ENCODE measurements around the gene TSC2. TPM values are rescaled to one million over a fixed set of nuclear protein-coding genes. Genes with fewer than 3 reads are reported as not detected.

TSC2 gene
- total and polyA plus RNA-seq, 9 of the 15 experiments (the other 6 are each of a cell fraction or from before 2014, with no cell fraction given) = 1.3 to 68.1 (median 16.6) TPM

DNA sequence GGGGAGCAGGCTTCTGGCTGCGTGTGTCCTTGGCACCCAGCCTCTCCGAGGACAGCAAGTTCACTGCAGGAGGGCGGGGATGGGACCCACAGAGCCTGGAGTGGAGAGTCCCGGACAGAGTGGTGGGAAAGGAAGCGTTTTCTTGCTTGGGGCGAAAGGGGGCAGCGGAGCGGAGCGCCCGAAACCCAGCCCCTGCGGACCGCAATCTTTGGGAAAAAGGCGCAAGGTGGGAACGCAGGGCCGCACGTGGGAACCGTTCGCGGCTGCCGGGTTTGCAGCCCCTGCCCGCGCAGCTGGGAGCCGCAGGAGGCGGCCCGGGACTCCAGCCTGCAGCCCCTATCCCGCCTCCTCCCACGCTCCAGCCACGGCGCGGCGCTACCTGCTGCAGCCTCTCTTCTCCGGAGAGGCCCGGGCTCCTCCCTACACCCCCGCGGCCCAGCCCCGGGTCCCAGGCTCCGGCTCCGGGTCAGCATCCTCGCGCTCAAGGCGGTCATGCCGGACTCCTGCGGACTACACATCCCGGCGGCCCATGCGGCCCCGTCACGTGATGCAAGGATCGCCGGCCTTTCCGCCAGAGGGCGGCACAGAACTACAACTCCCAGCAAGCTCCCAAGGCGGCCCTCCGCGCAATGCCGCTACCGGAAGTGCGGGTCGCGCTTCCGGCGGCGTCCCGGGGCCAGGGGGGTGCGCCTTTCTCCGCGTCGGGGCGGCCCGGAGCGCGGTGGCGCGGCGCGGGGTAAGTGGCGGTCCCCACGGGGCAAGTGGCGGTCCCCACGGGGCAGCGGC is at the start of gene TSC2, which contains the start of gene NTHL1 (continued):
- no peak for TF ChIP-seq ZHX1 (conservative IDR thresholded peaks at IDR 0.05; ENCODE audit: low read length)
- TF ChIP-seq PHF8 (IDR thresholded peaks at IDR 0.05; ENCODE audit: borderline replicate concordance, low read length) = peak; percentile 85; the same call in 1 of the 2 replicates
- no peak for TF ChIP-seq ETS2 (tag; IDR thresholded peaks at IDR 0.05; ENCODE audit: borderline replicate concordance, poor library complexity, severe bottlenecking)
- TF ChIP-seq, protein P1, sequence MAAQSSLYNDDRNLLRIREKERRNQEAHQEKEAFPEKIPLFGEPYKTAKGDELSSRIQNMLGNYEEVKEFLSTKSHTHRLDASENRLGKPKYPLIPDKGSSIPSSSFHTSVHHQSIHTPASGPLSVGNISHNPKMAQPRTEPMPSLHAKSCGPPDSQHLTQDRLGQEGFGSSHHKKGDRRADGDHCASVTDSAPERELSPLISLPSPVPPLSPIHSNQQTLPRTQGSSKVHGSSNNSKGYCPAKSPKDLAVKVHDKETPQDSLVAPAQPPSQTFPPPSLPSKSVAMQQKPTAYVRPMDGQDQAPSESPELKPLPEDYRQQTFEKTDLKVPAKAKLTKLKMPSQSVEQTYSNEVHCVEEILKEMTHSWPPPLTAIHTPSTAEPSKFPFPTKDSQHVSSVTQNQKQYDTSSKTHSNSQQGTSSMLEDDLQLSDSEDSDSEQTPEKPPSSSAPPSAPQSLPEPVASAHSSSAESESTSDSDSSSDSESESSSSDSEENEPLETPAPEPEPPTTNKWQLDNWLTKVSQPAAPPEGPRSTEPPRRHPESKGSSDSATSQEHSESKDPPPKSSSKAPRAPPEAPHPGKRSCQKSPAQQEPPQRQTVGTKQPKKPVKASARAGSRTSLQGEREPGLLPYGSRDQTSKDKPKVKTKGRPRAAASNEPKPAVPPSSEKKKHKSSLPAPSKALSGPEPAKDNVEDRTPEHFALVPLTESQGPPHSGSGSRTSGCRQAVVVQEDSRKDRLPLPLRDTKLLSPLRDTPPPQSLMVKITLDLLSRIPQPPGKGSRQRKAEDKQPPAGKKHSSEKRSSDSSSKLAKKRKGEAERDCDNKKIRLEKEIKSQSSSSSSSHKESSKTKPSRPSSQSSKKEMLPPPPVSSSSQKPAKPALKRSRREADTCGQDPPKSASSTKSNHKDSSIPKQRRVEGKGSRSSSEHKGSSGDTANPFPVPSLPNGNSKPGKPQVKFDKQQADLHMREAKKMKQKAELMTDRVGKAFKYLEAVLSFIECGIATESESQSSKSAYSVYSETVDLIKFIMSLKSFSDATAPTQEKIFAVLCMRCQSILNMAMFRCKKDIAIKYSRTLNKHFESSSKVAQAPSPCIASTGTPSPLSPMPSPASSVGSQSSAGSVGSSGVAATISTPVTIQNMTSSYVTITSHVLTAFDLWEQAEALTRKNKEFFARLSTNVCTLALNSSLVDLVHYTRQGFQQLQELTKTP (IDR thresholded peaks at IDR 0.05; ENCODE audit: low read depth in 1 of 2, partially characterized antibody in 2 of 2) = peak in 1 of 2 experiments; percentile 95
- no peak for TF ChIP-seq ZNF274 (IDR thresholded peaks at IDR 0.05; ENCODE audit: borderline replicate concordance, low read depth, low read length)
- peak; percentile 88; the same call in 1 of the 2 replicates for TF ChIP-seq ZNF766 (CRISPR knock-in tag; conservative IDR thresholded peaks at IDR 0.05)
- peak; percentile 68; the same call in 1 of the 2 replicates for TF ChIP-seq ZBTB12 (CRISPR knock-in tag; IDR thresholded peaks at IDR 0.05)
- peak; percentile 47; the same call in 1 of the 2 replicates for TF ChIP-seq ZBTB7A (IDR thresholded peaks at IDR 0.05; ENCODE audit: borderline replicate concordance, control insufficient read depth, low read depth, low read length)
- peak; percentile 48 for TF ChIP-seq FIP1L1 (IDR thresholded peaks at IDR 0.05; ENCODE audit: low read depth, low read length, poor library complexity, severe bottlenecking)
- no peak for TF ChIP-seq ARID1B (IDR thresholded peaks at IDR 0.05)
- peak; percentile 67; the same call in 1 of the 2 replicates for TF ChIP-seq SREBF1 (IDR thresholded peaks at IDR 0.05; ENCODE audit: borderline replicate concordance, low read depth, low read length)
- TF ChIP-seq ZFPM2 (CRISPR knock-in tag; IDR thresholded peaks at IDR 0.05) = no peak
- no peak for TF ChIP-seq NFYB (IDR thresholded peaks at IDR 0.05; ENCODE audit: extremely low read depth, insufficient read length)
- TF ChIP-seq, protein P2, sequence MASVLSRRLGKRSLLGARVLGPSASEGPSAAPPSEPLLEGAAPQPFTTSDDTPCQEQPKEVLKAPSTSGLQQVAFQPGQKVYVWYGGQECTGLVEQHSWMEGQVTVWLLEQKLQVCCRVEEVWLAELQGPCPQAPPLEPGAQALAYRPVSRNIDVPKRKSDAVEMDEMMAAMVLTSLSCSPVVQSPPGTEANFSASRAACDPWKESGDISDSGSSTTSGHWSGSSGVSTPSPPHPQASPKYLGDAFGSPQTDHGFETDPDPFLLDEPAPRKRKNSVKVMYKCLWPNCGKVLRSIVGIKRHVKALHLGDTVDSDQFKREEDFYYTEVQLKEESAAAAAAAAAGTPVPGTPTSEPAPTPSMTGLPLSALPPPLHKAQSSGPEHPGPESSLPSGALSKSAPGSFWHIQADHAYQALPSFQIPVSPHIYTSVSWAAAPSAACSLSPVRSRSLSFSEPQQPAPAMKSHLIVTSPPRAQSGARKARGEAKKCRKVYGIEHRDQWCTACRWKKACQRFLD (CRISPR knock-in tag; IDR thresholded peaks at IDR 0.05) = peak; percentile 95
- TF ChIP-seq NEUROD1 (IDR thresholded peaks at IDR 0.05; ENCODE audit: borderline replicate concordance, low read depth, low read length, partially characterized antibody) = no peak

Measured in K562 (cell line).